IMR-90 (cell line): Measurements from ENCODE around the gene SCARB1. TPM values are rescaled to one million over a fixed set of nuclear protein-coding genes. Genes with fewer than 3 reads are reported as not detected.

Experiments
- ATAC-seq: fragments of 200-7000 bp; cut with Tn5 transposase; 2 replicates; pipeline ENCODE4 v1.9.1; 2020; ENCODE audit warnings: low read depth, mild to moderate bottlenecking, moderate library complexity
- BruUV-seq: library from RNA; stranded (reverse); fragments of 400-500 nt; replicated peaks from 2 replicates; lab custom pipeline; 2021; lab: Mats Ljungman, UMichigan
- CTCF ChIA-PET: fragments of 300-600 bp; formaldehyde crosslinking; extraction: SDS; loops from one replicate; lab custom pipeline; 2021; ENCODE audit warnings: antibody characterized with exemption; lab: Yijun Ruan, JAX
- POLR2A ChIA-PET: fragments of 300-600 bp; sonication (Branson Sonifier 250); formaldehyde crosslinking; loops from one replicate; lab custom pipeline; 2022; ENCODE audit warnings: antibody characterized with exemption; ENCODE audit not compliant: unreplicated experiment; lab: Charles Lee
- DNase-seq: peaks from one replicate; pipeline ENCODE4 v3.0.0; 2013
- H2AFZ ChIP-seq: replicated peaks from 2 replicates; pipeline ENCODE3; 2013; ENCODE audit warnings: low read length, mild to moderate bottlenecking; ENCODE audit not compliant: poor library complexity
- H2AK5ac ChIP-seq: 2 replicates; pipeline ENCODE4 v1.6.1; 2013; ENCODE audit warnings: low read depth, low read length, inconsistent platforms
- H2AK9ac ChIP-seq: replicated peaks from 2 replicates; pipeline ENCODE3; 2013; ENCODE audit warnings: mild to moderate bottlenecking, low read depth, low read length, moderate library complexity; ENCODE audit not compliant: poor library complexity
- H2BK120ac ChIP-seq: 2 replicates; pipeline ENCODE4 v1.6.1; 2013; ENCODE audit warnings: low read depth, low read length, inconsistent platforms
- H2BK15ac ChIP-seq: 3 replicates; pipeline ENCODE4 v1.6.1; 2013; ENCODE audit warnings: low read depth, low read length, inconsistent platforms
- H2BK20ac ChIP-seq: 2 replicates; pipeline ENCODE4 v1.6.1; 2013; ENCODE audit warnings: low read depth, mild to moderate bottlenecking, inconsistent platforms, low read length, moderate library complexity
- H2BK5ac ChIP-seq: 2 replicates; pipeline ENCODE4 v1.6.1; 2013; ENCODE audit warnings: mild to moderate bottlenecking, low read depth, low read length, inconsistent platforms; ENCODE audit not compliant: poor library complexity, severe bottlenecking
- H3K14ac ChIP-seq: replicated peaks from 2 replicates; pipeline ENCODE4 v1.6.1; 2013; ENCODE audit warnings: low read depth, low read length, inconsistent platforms
- H3K18ac ChIP-seq: 2 replicates; pipeline ENCODE4 v1.6.1; 2013; ENCODE audit warnings: low read depth, low read length, control low read depth
- H3K23ac ChIP-seq: 2 replicates; pipeline ENCODE4 v1.6.1; 2013; ENCODE audit warnings: low read depth, low read length, inconsistent platforms
- H3K27ac ChIP-seq: 2 replicates; pipeline ENCODE4 v1.5.1; 2013; ENCODE audit warnings: mild to moderate bottlenecking, control low read depth, low read length; ENCODE audit not compliant: insufficient read depth
- H3K27me3 ChIP-seq: 2 replicates; pipeline ENCODE4 v1.6.1; 2013; ENCODE audit warnings: low read length; ENCODE audit not compliant: control insufficient read depth, insufficient read depth
- H3K36me3 ChIP-seq: 2 replicates; pipeline ENCODE4 v1.6.1; 2013; ENCODE audit warnings: low read length, mixed read lengths; ENCODE audit not compliant: control insufficient read depth, insufficient read depth
- H3K4ac ChIP-seq: 2 replicates; pipeline ENCODE4 v1.6.1; 2013; ENCODE audit warnings: low read depth, low read length, inconsistent platforms
- H3K4me1 ChIP-seq: 2 replicates; pipeline ENCODE4 v1.6.1; 2013; ENCODE audit warnings: low read length, mixed read lengths; ENCODE audit not compliant: control insufficient read depth, insufficient read depth
- H3K4me2 ChIP-seq: 2 replicates; pipeline ENCODE4 v1.6.1; 2013; ENCODE audit warnings: low read depth, mild to moderate bottlenecking, control low read depth, low read length, moderate library complexity
- H3K4me3 ChIP-seq: 2 replicates; pipeline ENCODE4 v1.5.1; 2013; ENCODE audit warnings: low read depth, mild to moderate bottlenecking, control low read depth, low read length, moderate library complexity; ENCODE audit not compliant: insufficient read depth
- H3K56ac ChIP-seq: 2 replicates; pipeline ENCODE4 v1.6.1; 2013; ENCODE audit warnings: low read length, inconsistent platforms; ENCODE audit not compliant: insufficient read depth; ENCODE audit errors: extremely low read depth
- H3K79me1 ChIP-seq, 2 experiments: 2 replicates each; pipeline ENCODE4 v1.6.1; 2013; ENCODE audit warnings: low read length in 2 of 2, inconsistent platforms in 1 of 2, low read depth in 1 of 2
- H3K9ac ChIP-seq: 2 replicates; pipeline ENCODE4 v1.6.1; 2013; ENCODE audit warnings: low read depth, low read length, control low read depth
- H3K9me1 ChIP-seq: 2 replicates; pipeline ENCODE4 v1.6.1; 2013; ENCODE audit warnings: low read length, inconsistent platforms; ENCODE audit not compliant: insufficient read depth
- H3K9me3 ChIP-seq: 2 replicates; pipeline ENCODE4 v1.6.1; 2013; ENCODE audit warnings: low read length; ENCODE audit not compliant: control insufficient read depth, insufficient read depth
- H4K20me1 ChIP-seq: 2 replicates; pipeline ENCODE4 v1.6.1; 2013; ENCODE audit warnings: low read length, inconsistent platforms; ENCODE audit not compliant: insufficient read depth
- H4K5ac ChIP-seq: 2 replicates; pipeline ENCODE4 v1.6.1; 2013; ENCODE audit warnings: mild to moderate bottlenecking, low read depth, low read length, control low read depth
- H4K8ac ChIP-seq, 2 experiments: 2 replicates each; pipeline ENCODE4 v1.6.1; 2013; ENCODE audit warnings: low read depth in 2 of 2, low read length in 2 of 2, control low read depth in 1 of 2, inconsistent platforms in 1 of 2
- H4K91ac ChIP-seq: 2 replicates; pipeline ENCODE4 v1.6.1; 2013; ENCODE audit warnings: low read depth, low read length, inconsistent platforms; ENCODE audit not compliant: insufficient read depth
- CEBPB ChIP-seq: IDR thresholded peaks from 2 replicates; pipeline ENCODE4 v1.6.1; 2012; ENCODE audit warnings: low read depth, low read length, improper control_type of control experiment
- CHD1 ChIP-seq: IDR thresholded peaks from 2 replicates; pipeline ENCODE4 v1.6.1; 2012; ENCODE audit warnings: low read depth, low read length, improper control_type of control experiment
- MAFK ChIP-seq: IDR thresholded peaks from 2 replicates; pipeline ENCODE4 v1.6.1; 2012; ENCODE audit warnings: low read depth, low read length, improper control_type of control experiment
- MXI1 ChIP-seq: IDR thresholded peaks from 2 replicates; pipeline ENCODE4 v1.6.1; 2012; ENCODE audit warnings: low read depth, mild to moderate bottlenecking, low read length, moderate library complexity, borderline replicate concordance
- NFE2L2 ChIP-seq: fragments of 150-350 bp; IDR thresholded peaks from 2 replicates; pipeline ENCODE4 v1.6.1; 2016; ENCODE audit warnings: low read depth, mild to moderate bottlenecking, low read length
- POLR2A ChIP-seq: IDR thresholded peaks from 2 replicates; pipeline ENCODE4 v1.6.1; 2012; ENCODE audit warnings: mild to moderate bottlenecking, low read depth, low read length
- RAD21 ChIP-seq: IDR thresholded peaks from 2 replicates; pipeline ENCODE4 v1.6.1; 2012; ENCODE audit warnings: low read length, improper control_type of control experiment
- RCOR1 ChIP-seq: IDR thresholded peaks from 2 replicates; pipeline ENCODE4 v1.6.1; 2012; ENCODE audit warnings: mild to moderate bottlenecking, low read length, improper control_type of control experiment; ENCODE audit not compliant: insufficient replicate concordance
- SMC3 ChIP-seq: fragments of 150-350 bp; IDR thresholded peaks from 2 replicates; pipeline ENCODE4 v1.6.1; 2016; ENCODE audit warnings: low read depth, mild to moderate bottlenecking, antibody characterized with exemption, low read length, moderate library complexity
- WGBS, 2 experiments: methylation state at CpG; one replicate each; pipeline versions ENCODE4 v1.1.5 to v1.1.7; 2013; ENCODE audit warnings: missing lambda C conversion rate in 2 of 2; ENCODE audit not compliant: insufficient read length in 1 of 2; ENCODE audit errors: extremely low coverage in 2 of 2; 5-methylcytosine and 5-hydroxymethylcytosine counted together
- dilution Hi-C: fragments of 300-500 bp; cut with HindIII; formaldehyde crosslinking; loops from one replicate; pipeline ENCODE4 v1.14.3; 2018; ENCODE audit warnings: low sequenced_read_pairs; ENCODE audit not compliant: unreplicated experiment
- in situ Hi-C: fragments of 300-500 bp; cut with MboI; formaldehyde crosslinking; loops from 3 replicates; pipeline ENCODE4 v1.14.3; 2019; ENCODE audit warnings: low sequenced_read_pairs, inconsistent platforms, mixed read lengths
- intact Hi-C: fragments of 100-400 bp; cut with micrococcal nuclease; formaldehyde crosslinking; loops from 2 replicates; pipeline ENCODE4 v1.10.0; 2022
- polyA plus RNA-seq, 3 experiments: library from polyadenylated mRNA; depleted of rRNA; stranded (reverse); fragments of >200 nt; gene quantifications; 2 replicates each; pipeline ENCODE4 v1.2.3, GENCODE V29; 2012; ENCODE audit warnings: low replicate concordance in 1 of 3
- total RNA-seq: library from RNA; depleted of rRNA; stranded (reverse); fragments of >200 nt; gene quantifications from 2 replicates; pipeline ENCODE4 v1.2.3, GENCODE V29; 2012
- TF ChIP-seq, protein P1 (sequence below): conservative IDR thresholded peaks from 2 replicates; pipeline ENCODE4 v1.5.1; 2012; ENCODE audit warnings: mild to moderate bottlenecking, low read depth, low read length, improper control_type of control experiment
- TF ChIP-seq, protein P2 (sequence below): fragments of 150-350 bp; IDR thresholded peaks from 2 replicates; pipeline ENCODE4 v1.6.1; 2017; ENCODE audit warnings: mild to moderate bottlenecking, antibody characterized with exemption, low read length, low read depth

SCARB1 gene
- total and polyA plus RNA-seq, 2 of the 4 experiments (the other 2 are of a cell fraction), result 3.0 to 24.8 TPM

DNA sequence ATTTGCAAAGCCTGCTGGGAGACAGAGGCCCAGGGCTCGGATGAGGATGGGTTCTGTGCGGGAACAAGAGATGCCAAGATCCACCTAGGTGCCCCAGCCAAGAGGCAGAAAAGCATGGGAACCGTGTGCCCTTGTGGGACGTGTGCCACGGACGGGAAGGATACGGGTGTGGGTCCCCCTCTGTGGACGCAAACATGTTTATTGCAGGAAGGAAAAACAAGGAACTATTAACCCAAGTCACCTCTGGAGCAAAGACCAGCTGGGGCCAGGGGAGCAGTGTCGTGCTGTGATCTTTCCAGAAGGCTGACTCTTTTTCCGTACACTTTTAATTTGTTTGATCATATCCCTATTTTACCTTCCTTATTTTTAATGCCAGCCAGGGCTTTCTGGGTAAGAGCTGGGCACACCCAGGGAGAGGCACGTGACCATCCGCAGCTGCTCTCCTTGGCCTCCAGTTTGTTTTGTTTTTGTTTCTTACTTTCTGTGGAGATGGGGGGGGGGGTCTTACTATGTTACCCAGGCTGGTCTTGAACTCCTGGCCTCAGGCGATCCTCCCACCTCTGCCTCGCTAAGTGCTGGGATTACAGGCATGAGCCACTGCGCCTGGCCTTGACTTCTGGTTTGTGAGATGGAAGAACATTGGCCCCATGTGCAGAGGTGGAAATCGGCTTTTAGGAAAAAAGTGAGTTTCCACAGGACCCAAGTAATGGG is 20.7 kb downstream of the SCARB1 start (continued):
- no peak for TF ChIP-seq CHD1

DNA sequence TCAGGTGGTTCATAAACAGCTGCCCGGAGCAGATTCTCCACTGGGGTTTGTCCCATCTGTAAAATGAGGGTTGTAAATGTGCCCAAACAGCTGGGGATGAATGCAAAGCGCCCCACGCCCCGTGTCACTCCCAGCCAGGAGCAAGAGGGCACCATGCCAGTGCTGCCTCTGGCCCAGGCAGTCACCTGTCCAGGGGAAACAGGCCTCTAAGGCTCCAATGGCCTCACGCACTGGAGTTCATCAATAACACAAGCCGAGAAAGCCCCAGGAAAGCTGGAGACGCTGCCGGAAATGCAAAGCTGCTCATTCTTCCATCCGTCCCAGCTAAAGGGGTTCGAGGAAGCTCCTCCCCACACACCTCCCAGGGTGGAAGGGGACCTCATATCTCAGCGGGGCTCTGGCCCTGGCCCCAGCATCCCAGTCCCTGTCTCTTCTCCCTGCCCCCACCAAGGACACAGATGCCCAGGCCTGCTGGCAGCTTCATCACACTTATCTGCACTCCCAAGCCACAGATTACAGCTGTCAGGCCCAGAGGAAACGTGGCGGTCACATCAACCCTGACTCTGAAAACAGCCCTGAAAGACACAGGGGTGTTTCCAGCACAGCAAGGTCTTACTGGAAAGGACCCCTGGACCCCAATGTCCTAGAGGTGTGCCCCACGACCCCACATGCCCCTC is 21.5 kb downstream of the SCARB1 start:
- Histone ChIP-seq H2BK15ac (no peak overlapping the region), H3K18ac (no peak overlapping the region; the same call in 1 of the 2 replicates), H3K9me1 (peaks cover 2% of the 10 kb centered on the region; the same call in 1 of the 2 replicates), H3K27me3 (no peaks in the 10 kb centered on the region; the same call in 1 of the 2 replicates), H3K36me3 (no peaks in the 10 kb centered on the region), H3K9ac (no peak overlapping the region), H3K56ac (no peak overlapping the region), H3K79me1 (no peaks in the 10 kb centered on the region; a peak in 1 of 4 replicates), H3K4me1 (peaks cover 8% of the 10 kb centered on the region), H4K91ac (no peak overlapping the region), H2AFZ (no peak overlapping the region), H3K4ac (no peak overlapping the region), H4K20me1 (no peaks in the 10 kb centered on the region; the same call in 1 of the 2 replicates), H4K5ac (no peak overlapping the region), H3K27ac (no peak overlapping the region), H3K9me3 (no peaks in the 10 kb centered on the region), H2AK5ac (no peak overlapping the region), H2BK5ac (no peak overlapping the region), H2AK9ac (no peak overlapping the region), H3K14ac (0 out of 2 replicates have a peak overlapping the region, but pooled peaks have one; percentile 27), H2BK120ac (no peak overlapping the region), H3K4me2 (no peak overlapping the region), H4K8ac (no peak overlapping the region), H2BK20ac (no peak overlapping the region), H3K23ac (no peak overlapping the region), H3K4me3 (no peak overlapping the region)
- DNase-seq, result no peak
- intact Hi-C loops (no loop called here), in situ Hi-C loops (no loop called here), dilution Hi-C loops (no loop called here)
- POLR2A ChIA-PET, result interaction anchor here (0.6 kb wide), 1 partner anchor 69 kb away, joined by 6 read pairs; no protein-coding TSS in a partner anchor
- WGBS, 2 experiments, result 69% methylated on average over 9 of the region's 14 CpGs; no CpG with 5 or more reads in 1 of the 2 experiments
- BruUV-seq, result no TSS peak
- no peak for ATAC-seq
- CTCF ChIA-PET, result interaction anchor here (0.6 to 1.2 kb wide), 2 partner anchors 65 to 805 kb away, joined by 3 read pairs; no protein-coding TSS in a partner anchor
- no peak for TF ChIP-seq CEBPB
- no peak for TF ChIP-seq CHD1
- TF ChIP-seq POLR2A, result no peak
- TF ChIP-seq, protein P1, sequence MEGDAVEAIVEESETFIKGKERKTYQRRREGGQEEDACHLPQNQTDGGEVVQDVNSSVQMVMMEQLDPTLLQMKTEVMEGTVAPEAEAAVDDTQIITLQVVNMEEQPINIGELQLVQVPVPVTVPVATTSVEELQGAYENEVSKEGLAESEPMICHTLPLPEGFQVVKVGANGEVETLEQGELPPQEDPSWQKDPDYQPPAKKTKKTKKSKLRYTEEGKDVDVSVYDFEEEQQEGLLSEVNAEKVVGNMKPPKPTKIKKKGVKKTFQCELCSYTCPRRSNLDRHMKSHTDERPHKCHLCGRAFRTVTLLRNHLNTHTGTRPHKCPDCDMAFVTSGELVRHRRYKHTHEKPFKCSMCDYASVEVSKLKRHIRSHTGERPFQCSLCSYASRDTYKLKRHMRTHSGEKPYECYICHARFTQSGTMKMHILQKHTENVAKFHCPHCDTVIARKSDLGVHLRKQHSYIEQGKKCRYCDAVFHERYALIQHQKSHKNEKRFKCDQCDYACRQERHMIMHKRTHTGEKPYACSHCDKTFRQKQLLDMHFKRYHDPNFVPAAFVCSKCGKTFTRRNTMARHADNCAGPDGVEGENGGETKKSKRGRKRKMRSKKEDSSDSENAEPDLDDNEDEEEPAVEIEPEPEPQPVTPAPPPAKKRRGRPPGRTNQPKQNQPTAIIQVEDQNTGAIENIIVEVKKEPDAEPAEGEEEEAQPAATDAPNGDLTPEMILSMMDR, result no peak
- no peak for TF ChIP-seq SMC3
- TF ChIP-seq RCOR1, result no peak
- no peak for TF ChIP-seq MAFK
- no peak for TF ChIP-seq RAD21
- TF ChIP-seq, protein P2, sequence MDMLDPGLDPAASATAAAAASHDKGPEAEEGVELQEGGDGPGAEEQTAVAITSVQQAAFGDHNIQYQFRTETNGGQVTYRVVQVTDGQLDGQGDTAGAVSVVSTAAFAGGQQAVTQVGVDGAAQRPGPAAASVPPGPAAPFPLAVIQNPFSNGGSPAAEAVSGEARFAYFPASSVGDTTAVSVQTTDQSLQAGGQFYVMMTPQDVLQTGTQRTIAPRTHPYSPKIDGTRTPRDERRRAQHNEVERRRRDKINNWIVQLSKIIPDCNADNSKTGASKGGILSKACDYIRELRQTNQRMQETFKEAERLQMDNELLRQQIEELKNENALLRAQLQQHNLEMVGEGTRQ, result no peak
- TF ChIP-seq MXI1, result no peak
- TF ChIP-seq NFE2L2, result no peak
